GM12873 (cell line): ENCODE results near the gene KCNK7.

Experiments
- TF ChIP-seq, protein P1 (sequence below): IDR thresholded peaks from 2 replicates; pipeline ENCODE4 v1.5.1; 2012; ENCODE audit warnings: low read depth, mild to moderate bottlenecking, moderate library complexity, low read length, control low read depth; ENCODE audit not compliant: insufficient read depth; ENCODE audit errors: missing control alignments

The KCNK7 gene

DNA sequence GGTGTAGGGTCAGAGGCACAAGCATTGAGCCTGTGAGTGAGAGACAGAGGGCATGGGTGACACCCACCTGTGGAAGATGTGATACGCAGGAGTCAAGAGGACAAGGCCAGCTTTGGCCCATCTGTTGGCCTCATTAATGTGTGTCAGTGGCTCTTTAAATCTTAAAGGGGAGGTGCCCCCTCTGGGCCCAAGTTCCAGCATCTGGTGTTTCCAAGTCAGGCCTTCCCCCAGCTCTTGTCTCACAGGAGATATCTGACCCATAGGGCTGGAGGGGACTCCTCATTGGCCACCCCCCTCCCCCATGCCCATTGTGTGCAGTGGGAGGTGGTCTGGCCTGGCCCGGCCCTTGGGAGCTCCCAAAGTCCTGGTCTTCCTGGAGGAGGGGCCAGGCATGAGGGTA is 8.9 kb downstream of the KCNK7 start:
- TF ChIP-seq, protein P1, sequence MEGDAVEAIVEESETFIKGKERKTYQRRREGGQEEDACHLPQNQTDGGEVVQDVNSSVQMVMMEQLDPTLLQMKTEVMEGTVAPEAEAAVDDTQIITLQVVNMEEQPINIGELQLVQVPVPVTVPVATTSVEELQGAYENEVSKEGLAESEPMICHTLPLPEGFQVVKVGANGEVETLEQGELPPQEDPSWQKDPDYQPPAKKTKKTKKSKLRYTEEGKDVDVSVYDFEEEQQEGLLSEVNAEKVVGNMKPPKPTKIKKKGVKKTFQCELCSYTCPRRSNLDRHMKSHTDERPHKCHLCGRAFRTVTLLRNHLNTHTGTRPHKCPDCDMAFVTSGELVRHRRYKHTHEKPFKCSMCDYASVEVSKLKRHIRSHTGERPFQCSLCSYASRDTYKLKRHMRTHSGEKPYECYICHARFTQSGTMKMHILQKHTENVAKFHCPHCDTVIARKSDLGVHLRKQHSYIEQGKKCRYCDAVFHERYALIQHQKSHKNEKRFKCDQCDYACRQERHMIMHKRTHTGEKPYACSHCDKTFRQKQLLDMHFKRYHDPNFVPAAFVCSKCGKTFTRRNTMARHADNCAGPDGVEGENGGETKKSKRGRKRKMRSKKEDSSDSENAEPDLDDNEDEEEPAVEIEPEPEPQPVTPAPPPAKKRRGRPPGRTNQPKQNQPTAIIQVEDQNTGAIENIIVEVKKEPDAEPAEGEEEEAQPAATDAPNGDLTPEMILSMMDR, result no peak

DNA sequence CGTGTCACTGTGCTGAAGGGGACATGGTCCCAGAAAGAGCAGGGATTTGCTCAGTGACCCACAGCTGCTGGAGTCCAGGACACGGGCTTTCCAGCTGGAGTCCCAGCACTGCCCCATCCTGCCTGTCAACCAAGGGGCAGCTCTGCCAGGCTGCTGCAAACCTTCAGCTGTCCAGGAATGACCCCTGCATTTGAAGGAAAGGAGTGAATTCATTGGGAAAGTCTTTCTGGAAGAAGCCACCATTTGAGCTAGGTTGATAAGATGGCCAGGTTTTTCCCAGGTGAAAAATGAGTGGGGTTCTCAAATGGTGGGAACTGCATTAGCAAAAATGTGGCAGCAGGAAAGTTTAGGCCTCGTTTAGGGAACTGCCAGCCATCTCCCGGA is 9.4 kb downstream of the KCNK7 start:
- TF ChIP-seq, protein P1, result no peak

DNA sequence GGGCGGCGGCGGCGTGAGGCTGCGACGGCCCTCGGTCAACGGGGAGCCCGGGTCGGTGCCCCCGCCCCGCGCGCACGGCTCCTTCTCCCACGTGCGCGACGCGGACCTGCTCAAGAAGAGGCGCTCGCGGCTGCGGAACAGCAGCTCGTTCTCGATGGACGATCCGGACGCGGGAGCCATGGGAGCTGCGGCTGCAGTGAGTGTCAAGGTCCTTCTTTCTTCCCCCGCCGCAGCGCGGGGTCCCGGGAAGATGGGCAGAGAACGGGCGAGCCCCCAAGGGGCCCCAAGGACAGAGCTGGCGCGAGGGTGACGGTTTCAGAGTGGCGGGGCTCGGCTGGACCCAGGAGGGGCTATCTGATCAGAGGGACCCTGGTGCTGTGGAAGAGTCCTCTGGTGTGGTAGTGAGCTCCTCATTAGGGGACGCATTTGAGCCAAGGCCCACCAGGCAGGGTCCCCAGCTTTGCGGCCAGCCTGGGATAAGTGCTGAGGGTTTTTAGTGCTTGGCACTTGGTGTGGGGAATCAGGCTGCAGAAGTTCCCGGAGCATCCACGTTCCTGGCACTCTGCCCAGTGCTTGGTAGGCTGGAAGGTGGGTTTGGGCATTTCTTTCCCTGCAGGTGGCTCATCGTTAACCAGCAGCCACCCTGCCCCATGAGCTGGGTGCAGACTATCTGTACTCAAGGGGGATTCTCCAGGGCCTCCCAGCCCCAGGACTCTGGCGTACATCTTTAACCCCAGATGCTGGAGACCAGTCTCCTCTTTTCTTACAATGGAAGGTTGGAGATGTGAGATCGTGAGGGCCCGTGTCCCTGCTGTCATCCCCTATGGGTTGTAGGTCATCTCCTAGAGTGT is 10.0 kb downstream of the KCNK7 start:
- TF ChIP-seq, protein P1, result no peak

DNA sequence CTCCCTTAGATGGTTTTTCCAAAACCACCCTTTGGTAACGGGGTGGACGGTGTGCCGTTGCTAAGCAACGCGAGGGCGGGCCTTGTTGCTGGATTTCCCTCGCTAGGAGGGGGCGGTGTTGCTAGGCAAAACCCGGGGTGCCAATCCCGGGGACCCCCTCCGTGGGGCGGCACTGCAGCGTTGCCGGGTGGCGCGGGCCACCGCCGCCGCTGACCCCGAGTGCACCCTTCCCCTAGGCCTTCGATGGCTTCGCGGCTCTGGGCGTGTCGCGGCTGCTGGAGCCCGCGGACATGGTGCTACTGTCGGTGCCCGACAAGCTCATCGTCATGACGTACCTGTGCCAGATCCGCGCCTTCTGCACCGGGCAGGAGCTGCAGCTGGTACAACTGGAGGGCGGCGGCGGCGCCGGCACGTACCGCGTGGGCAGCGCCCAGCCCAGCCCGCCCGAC is 10.9 kb downstream of the KCNK7 start:
- TF ChIP-seq, protein P1, result no peak

DNA sequence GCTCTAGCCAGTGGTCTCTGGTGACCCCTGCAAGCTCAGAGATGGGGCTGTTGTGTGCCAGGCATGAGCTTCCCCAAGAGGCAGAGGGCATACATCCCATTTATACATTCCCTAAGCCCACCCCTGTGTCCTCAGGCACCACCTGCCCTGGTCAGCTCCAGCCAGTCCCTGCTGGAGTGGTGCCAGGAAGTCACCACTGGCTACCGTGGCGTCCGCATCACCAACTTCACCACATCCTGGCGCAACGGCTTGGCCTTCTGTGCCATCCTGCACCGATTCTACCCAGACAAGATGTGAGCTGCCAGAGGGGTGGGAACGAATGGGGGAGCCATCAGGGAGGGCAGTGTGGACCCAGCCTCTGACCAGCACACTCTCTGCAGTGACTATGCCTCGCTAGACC is 11.5 kb downstream of the KCNK7 start:
- TF ChIP-seq, protein P1, result no peak

DNA sequence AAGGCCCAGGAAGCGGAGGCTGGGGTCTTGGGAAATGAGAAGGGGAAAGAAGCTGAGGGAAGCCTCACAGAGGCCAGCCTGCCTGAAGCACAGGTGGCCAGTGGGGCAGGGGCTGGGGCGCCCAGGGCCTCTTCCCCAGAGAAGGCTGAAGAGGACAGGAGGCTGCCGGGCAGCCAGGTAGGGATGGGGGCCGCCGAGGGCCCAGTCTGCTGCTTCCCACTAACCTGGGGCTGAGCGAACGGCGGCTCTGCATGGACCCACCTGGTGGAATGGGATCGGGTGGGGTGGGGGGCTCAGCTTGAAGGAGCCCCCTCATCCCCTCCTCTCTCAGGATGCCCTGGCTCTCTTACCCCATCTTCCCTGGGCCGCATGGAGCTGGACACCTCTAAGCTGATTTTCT is 12.0 kb downstream of the KCNK7 start:
- TF ChIP-seq, protein P1, result no peak

DNA sequence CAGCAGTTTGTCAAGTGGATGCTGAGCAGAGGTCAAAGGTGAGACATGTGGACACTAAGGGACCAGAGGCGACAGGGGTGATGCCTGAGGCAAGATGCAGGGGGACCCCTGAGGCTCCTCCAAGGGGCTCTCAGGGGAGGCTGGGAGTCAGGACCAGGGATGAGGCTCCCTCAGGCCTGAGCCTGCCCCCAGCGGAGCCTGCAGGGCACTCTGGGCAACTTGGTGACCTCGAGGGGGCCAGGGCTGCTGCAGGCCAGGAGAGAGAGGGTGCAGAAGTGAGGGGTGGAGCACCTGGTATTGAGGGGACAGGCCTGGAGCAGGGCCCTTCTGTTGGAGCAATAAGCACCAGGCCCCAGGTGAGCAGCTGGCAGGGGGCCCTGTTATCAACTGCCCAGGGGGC is 13.7 kb downstream of the KCNK7 start:
- TF ChIP-seq, protein P1, result no peak
